ENCODE results near the gene PRSS50.

The PRSS50 gene

DNA sequence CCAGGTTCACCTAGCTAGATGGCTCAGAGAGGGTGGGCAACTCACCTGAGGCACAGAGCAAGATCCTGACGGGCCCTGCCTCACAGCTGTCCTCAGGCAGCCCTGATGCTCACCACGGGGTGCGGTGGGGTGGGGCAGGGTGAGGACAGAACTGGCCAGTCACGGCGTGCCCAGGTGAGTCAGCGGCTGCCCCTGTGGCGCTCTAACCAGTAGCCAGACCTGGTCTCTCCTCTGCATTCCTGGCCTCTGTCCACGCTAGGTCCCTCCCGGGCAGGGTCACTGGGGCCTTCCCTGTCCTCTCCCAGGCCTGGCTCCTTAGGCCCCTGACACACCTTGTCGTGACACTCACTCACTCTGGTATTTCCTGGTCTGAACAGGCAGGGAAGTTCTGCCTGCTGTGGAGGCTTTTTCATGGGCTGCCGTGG is 25.1 kb downstream of the PRSS50 start:
- no peak for DNase-seq (ENCODE audit: low read depth in 2 of 2)

DNA sequence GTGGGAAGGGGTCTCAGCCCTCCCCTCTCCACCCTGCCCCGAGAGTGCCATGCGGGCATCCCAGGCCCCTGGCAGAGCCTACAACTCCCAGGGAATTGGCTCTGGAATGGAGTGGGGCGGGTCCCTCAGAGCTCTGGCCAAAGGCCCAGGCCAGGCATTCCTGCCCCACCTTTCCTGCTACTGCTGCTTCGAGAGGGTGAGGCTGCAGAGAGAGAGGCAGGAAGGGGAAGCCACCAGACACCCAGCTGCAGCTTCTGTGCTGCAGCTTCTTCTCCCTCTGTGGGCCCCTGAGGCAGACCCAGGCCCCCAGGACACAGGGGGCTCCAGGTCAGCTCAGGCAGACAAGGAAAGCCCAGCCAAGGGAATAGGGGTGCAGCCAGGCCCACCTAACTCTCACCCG is 26.9 kb downstream of the PRSS50 start:
- no peak for DNase-seq (ENCODE audit: low read depth in 2 of 2)

GRCh38 chr3:46685446-46685845 is 32.2 kb downstream of the PRSS50 start:
- DNase-seq (ENCODE audit: low read depth in 2 of 2): no peak

- DNase-seq (ENCODE audit: low read depth in 2 of 2): no peak
These were observed 32.8 kb downstream of the PRSS50 start for GRCh38 chr3:46684891-46685290.

DNA sequence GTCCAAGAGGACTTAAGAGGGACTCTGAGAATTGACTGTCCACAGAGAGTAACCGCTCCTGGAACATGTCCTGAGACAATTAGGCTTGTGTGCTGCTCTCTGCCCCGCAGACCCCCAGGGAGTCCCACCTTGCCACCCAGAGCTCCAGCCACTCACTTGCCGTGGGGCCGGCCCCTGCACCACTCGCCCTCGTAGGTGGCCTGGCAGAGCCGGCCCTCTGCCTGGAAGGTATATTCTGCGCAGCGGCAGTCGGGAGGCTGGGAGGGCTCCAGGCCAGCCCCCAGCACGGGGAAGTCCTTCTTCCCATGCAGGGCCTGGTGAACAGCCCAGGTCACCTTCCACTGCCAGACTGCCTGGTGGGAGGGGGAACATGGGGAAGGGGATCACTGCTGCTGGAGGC is 34.7 kb downstream of the PRSS50 start:
- DNase-seq (ENCODE audit: low read depth in 2 of 2): no peak

DNA sequence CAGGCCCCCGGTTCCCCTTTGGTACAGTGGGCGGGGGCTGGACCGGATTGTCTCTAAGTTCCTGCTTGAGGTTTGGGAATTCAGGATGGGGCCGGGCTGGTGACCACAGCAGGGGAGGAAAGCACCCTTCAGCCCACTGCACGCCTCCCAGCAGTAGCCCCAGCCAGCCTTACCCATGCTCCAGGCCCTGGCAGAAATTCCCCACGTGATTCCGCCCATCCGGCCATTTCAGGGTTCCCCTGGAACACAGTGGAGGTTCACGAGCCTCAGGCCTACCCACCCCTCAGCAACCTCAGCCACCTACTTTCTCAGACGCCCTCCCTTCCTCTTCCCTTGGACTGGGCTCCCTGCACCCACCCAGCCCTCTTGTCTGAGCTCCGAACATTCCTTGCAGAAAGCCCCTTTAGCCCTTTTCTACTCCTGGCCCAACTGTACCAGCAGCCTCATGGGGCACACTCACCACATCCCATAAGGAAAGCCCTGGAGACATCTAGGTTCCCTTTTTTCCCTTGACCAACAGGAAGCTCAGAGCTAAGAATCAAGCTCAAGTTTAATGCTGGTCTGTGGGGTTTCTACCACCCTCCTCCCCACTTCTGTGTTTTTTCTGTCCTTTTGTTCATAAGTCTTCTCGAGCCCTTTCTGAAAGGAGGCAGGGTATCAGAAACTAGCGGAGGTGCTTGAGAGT is 35.7 kb downstream of the PRSS50 start:
- DNase-seq (ENCODE audit: low read depth in 2 of 2): no peak

GRCh38 chr3:46681387-46681786 is 36.3 kb downstream of the PRSS50 start:
- no peak for DNase-seq (ENCODE audit: low read depth in 2 of 2)

DNA sequence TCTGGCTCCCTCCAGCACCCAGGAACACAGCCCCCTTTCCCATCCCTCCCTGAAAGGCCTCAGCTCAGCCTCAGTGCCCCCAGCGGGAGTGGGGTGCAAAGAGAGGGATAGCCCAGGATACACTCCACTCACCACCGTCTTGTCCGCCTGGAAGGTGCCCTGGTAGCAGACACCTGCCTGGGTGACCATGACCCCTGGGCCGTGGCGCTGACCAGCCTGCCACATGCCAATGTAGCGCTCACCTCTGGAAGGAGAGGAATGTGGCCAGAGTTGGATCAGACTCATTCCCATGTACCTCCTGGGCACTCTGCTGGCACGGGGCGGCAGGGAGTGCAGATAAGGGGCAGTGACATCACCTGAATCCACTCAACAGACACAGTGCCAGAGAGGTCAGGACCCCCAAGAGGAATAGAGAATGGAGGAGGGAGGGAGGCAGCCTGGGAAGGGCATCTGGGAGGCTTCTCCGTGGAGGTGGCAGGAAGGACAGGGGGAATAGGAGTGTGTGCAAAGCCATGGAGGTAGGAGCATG is 37.3 kb downstream of the PRSS50 start:
- no peak for DNase-seq (ENCODE audit: low read depth in 2 of 2)

GRCh38 chr3:46679681-46680080 is 38.0 kb downstream of the PRSS50 start:
- no peak for DNase-seq (ENCODE audit: low read depth in 2 of 2)

DNA sequence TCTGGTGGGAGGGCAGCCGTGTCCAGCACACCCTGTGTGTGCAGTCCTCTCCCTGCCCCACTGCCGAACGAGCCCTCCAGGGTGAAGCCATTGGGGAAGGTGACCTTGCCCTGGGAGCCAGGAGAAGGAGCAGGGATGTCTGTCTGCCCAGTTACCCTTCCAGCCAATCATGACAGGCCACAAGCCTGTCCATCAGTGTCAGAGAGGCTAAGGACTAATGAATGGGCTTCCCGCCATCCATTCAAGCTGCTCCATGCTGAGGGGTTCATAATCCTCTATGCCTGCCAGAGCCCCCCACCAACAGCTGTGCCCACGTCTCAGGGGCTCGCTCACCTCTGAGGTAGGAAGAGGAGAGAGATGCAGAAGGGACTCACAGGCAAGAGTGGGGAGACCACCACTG is 39.4 kb downstream of the PRSS50 start:
- DNase-seq (ENCODE audit: low read depth in 2 of 2): no peak

GRCh38 chr3:46677411-46677726 is 40.3 kb downstream of the PRSS50 start:
- DNase-seq (ENCODE audit: low read depth in 2 of 2): no peak

- no peak for DNase-seq (ENCODE audit: low read depth in 2 of 2)
These were observed 40.9 kb downstream of the PRSS50 start for GRCh38 chr3:46676601-46677410.

DNA sequence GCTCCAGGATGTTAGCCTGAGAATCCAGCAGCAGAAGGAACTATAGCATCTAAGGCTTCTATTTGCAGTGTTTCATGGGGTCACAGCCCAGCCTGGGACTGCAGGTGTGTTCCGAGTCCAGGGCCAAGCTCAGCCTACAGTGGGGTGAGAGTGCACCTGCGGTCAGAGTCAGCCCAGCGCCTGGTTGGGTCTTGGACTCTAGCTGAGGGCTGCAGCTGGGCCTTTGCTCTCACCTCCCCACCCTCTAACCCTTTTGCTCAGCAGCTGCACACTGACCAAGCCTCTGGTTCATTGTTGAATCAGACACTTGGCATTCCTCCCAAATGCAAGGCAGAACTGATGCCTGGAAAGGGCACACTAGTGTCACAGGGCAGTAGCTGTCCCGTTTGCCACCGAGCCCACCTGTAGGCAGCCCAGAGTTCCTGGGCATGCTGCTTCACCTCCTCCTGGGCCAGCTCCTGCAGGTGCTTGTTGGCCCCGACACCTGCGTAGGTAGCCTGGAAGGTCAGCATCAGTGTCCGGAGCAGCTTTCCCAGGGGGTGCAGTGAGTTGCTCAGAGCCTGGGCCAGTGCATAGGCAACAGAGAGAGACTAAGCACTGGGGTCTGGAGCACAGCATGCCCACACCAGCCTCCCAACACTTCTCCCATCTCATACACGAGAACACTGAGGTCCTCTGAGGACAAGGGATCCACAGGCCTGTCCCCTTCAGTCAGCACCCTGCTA is 41.7 kb downstream of the PRSS50 start:
- no peak for DNase-seq (ENCODE audit: low read depth in 2 of 2)

GRCh38 chr3:46675426-46675825 is 42.2 kb downstream of the PRSS50 start:
- no peak for DNase-seq (ENCODE audit: low read depth in 2 of 2)

DNA sequence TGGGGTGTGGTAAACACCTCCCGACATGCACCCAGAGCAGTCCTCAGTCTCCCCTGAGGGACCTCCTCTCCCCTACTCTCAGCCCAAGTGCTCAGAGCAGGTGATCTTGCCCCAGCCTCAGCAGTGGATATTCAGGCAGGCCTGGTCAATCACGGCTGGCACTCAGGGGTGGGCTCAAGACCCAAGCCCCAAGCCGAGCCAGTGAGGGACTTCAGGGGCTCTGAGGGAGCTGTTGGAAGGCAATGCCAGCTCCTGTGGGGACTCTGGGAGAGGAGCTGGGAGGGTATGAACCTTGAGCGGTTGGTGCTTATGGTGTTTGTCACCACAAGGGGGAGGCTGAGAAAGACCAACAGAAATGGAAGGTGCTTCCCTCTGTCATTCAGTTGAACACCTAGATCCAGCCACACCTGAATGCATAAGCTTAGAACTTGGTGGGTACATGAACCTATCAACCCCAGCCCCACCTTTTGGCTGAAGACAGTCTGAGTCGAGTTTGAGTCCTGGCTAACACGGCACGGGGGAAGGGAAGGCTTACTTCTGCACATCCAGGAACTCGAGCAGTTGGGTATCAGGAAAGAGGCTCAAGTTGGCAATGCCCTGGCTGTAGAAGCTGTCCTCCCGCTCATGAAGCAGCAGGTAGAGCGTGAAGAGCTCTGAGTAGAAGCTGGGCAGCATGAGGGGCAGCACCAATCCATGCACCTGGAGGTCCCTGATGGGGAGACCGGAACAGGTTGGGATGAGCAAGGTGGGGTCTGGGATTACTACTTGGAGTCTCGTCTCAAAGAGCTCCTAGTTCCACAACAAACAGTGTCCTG is 43.4 kb downstream of the PRSS50 start:
- DNase-seq (ENCODE audit: low read depth in 2 of 2): no peak

- no peak for DNase-seq (ENCODE audit: low read depth in 2 of 2)
These were observed 44.3 kb downstream of the PRSS50 start for GRCh38 chr3:46673151-46674030.

GRCh38 chr3:46672349-46672695 is 45.3 kb downstream of the PRSS50 start:
- no peak for DNase-seq (ENCODE audit: low read depth in 2 of 2)

DNA sequence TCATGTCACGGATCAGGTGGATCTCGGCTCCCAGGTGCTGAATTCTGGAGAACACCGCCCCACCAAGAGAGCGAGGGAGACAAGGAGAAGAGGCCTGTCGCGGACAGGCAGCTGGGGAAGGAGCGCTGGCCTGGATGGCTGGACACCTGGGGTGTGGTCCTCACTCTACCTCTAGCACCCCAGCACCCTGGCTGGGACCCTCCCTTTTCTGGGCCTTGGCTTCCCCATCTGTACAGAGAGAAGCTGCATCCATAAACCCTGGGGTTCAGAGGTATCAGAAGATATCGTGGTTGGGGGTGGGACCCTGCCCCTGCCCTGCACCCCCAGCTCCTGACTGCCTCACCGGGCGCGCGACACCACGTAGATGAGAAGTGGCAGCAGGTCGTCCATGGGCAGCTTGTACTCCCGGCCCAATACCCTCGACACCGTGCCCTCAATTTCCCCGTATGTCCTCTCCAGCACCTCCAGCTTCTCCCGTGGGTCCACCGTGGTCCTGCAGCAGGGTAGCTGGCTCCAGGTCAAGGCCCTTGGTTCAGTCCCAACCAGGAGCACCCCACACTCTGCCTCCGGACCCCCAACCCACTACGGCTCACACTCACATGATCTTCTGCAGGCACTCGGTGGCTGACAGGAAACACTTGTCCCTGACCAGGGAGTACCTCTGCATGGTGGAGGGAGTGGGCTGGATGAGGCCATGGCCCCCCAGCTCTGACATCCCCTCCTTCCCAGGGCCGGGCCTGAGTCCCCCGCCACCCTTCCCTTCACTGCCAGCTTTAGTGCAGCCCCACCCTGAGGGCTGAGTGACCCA is 45.9 kb downstream of the PRSS50 start:
- no peak for DNase-seq (ENCODE audit: low read depth in 2 of 2)

DNA sequence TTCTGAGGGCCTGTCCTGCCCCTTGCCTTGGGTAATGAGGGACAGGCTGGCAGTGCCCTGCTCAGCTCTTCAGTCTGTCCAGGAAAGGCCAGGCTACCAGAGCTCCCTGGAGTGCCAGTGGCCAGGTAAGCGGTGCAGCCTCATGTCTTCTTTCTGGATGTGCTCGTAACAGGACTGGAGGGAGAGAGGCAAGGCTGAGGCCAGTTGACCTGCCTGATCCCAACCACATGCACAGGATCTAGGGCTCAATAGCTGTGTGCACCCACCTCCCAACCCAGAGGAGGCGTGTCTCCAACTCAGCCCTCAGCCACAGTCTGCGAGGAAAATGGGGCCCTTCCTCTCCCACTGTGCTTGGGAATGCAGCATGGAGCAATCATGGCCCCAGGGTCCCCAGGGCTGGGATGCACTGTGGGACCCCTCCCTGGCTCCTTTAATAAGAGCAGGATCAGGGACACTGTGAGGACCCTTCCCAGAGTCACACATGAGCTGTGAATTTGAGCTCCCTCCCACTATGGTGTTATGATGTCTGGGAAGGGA is 46.7 kb downstream of the PRSS50 start:
- no peak for DNase-seq (ENCODE audit: low read depth in 2 of 2)

Measured in stimulated activated CD4-positive, alpha-beta T cell treated with anti-CD3 and anti-CD28 coated beads, Interleukin-12 subunit alpha, Interleukin-12 subunit beta, amount 100 ng/mL, for 24 hours (primary cell).